Astrocyte (in vitro differentiated cells and primary cell): ENCODE measurements around the gene NEURL1. TPM values are rescaled to one million over a fixed set of nuclear protein-coding genes. Genes with fewer than 3 reads are reported as not detected.

Experiments
- DNase-seq: peaks from one replicate; pipeline ENCODE4 v3.0.0-alpha.2; 2010; ENCODE audit warnings: low read depth
- FAIRE-seq: peaks from 2 replicates; lab custom pipeline; 2011; peaks lifted over from hg19 to GRCh38; lab: Jason Lieb, UNC
- H2AFZ ChIP-seq: 2 replicates; pipeline ENCODE4 v1.6.0; 2012; ENCODE audit warnings: low read depth, low read length, inconsistent platforms
- H3K27ac ChIP-seq: 2 replicates; pipeline ENCODE4 v1.5.1; 2011; ENCODE audit warnings: low read depth, low read length, inconsistent platforms
- H3K27me3 ChIP-seq: 2 replicates; pipeline ENCODE4 v1.6.0; 2011; ENCODE audit warnings: low read length, inconsistent platforms; ENCODE audit not compliant: insufficient read depth
- H3K36me3 ChIP-seq: 2 replicates; pipeline ENCODE4 v1.5.1; 2011; ENCODE audit warnings: low read length, inconsistent platforms; ENCODE audit not compliant: insufficient read depth
- H3K4me1 ChIP-seq: 2 replicates; pipeline ENCODE4 v1.5.1; 2011; ENCODE audit warnings: low read length, inconsistent platforms; ENCODE audit not compliant: insufficient read depth
- H3K4me2 ChIP-seq: 2 replicates; pipeline ENCODE4 v1.6.0; 2012; ENCODE audit warnings: low read length, inconsistent platforms
- H3K4me3 ChIP-seq: 2 replicates; pipeline ENCODE4 v1.5.1; 2011; ENCODE audit warnings: low read depth, mild to moderate bottlenecking, low read length, inconsistent platforms; ENCODE audit not compliant: insufficient read depth
- H3K79me2 ChIP-seq: 2 replicates; pipeline ENCODE4 v1.6.0; 2012; ENCODE audit warnings: mild to moderate bottlenecking, low read length, inconsistent platforms; ENCODE audit not compliant: insufficient read depth
- H3K9ac ChIP-seq: 2 replicates; pipeline ENCODE4 v1.6.0; 2012; ENCODE audit warnings: mild to moderate bottlenecking, low read length, inconsistent platforms
- H3K9me3 ChIP-seq: 2 replicates; pipeline ENCODE4 v1.5.1; 2012; ENCODE audit warnings: low read depth, mild to moderate bottlenecking, low read length, inconsistent platforms; ENCODE audit not compliant: insufficient read depth
- H4K20me1 ChIP-seq: 2 replicates; pipeline ENCODE4 v1.6.0; 2012; ENCODE audit warnings: low read length, inconsistent platforms; ENCODE audit not compliant: insufficient read depth
- H3K27ac Mint-ChIP-seq: one replicate; pipeline ENCODE4 v1.8.0; 2021; ENCODE audit warnings: mild to moderate bottlenecking, mixed read lengths; ENCODE audit not compliant: unreplicated experiment
- H3K27me3 Mint-ChIP-seq: one replicate; pipeline ENCODE4 v1.8.0; 2021; ENCODE audit warnings: low read depth, mixed read lengths; ENCODE audit not compliant: unreplicated experiment
- H3K36me3 Mint-ChIP-seq: one replicate; pipeline ENCODE4 v1.8.0; 2021; ENCODE audit warnings: low read depth, mixed read lengths; ENCODE audit not compliant: unreplicated experiment
- H3K4me1 Mint-ChIP-seq: one replicate; pipeline ENCODE4 v1.8.0; 2021; ENCODE audit warnings: low read depth, mixed read lengths; ENCODE audit not compliant: unreplicated experiment
- H3K4me3 Mint-ChIP-seq: one replicate; pipeline ENCODE4 v1.8.0; 2021; ENCODE audit warnings: mild to moderate bottlenecking, moderate library complexity, mixed read lengths; ENCODE audit not compliant: unreplicated experiment
- H3K9me3 Mint-ChIP-seq: one replicate; pipeline ENCODE4 v1.8.0; 2021; ENCODE audit warnings: mild to moderate bottlenecking, mixed read lengths; ENCODE audit not compliant: unreplicated experiment
- EZH2 ChIP-seq: IDR thresholded peaks from 2 replicates; pipeline ENCODE4 v1.6.1; 2012; ENCODE audit warnings: mild to moderate bottlenecking, low read length, inconsistent platforms; ENCODE audit not compliant: insufficient read depth
- total RNA-seq: library from RNA; stranded (reverse); gene quantifications from 2 replicates; pipeline ENCODE4 v1.2.1, GENCODE V29; 2021
- TF ChIP-seq, protein P1 (sequence below): IDR thresholded peaks from 2 replicates; pipeline ENCODE4 v1.5.1; 2011; ENCODE audit warnings: low read depth, mild to moderate bottlenecking, inconsistent platforms, low read length, moderate library complexity; ENCODE audit not compliant: insufficient read depth

NEURL1 gene
- total RNA-seq, 1 donor from 2014 or later, result 1.5 TPM

DNA sequence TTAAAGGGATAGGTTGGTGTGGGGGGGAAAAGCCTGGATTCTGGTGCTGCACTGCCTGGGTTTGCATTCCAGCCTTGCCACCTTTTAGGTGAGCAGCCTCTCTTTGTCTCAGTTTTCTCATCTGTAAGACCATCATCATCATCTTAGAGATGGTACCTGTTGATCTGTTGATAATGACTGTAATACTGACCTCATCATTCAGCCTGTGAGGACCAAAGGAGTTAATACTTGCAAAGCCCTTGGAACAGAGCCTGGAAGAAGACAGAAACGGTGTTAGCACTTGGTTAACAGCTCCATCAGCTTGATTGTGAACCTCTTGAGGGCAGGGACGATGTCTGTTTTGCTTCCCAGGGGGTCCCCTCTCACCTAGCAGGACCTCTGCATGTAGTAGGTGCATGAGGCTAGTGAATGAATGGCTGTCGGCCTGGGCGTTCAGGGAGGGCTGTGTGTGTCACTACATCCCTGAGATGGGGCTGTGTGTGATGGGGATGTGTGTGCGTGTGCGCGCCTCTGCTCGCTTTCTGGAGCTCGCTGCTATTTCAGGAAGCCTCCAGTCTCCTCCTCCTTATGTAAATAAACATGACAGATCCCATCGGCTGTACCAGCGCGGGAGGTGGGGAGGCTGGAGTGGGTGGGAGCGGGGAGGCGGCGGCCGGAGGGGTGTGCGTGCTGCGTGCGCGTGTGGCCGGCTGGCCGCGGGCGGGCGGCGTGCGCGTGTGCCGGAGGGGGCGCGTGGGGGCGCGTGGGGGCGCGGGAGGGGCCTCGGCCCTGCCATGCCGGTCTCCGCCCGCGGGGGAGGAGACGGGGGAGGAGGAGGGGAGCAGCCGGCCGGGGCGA lies 61.2 kb downstream of the NEURL1 start:
- TF ChIP-seq, protein P1, sequence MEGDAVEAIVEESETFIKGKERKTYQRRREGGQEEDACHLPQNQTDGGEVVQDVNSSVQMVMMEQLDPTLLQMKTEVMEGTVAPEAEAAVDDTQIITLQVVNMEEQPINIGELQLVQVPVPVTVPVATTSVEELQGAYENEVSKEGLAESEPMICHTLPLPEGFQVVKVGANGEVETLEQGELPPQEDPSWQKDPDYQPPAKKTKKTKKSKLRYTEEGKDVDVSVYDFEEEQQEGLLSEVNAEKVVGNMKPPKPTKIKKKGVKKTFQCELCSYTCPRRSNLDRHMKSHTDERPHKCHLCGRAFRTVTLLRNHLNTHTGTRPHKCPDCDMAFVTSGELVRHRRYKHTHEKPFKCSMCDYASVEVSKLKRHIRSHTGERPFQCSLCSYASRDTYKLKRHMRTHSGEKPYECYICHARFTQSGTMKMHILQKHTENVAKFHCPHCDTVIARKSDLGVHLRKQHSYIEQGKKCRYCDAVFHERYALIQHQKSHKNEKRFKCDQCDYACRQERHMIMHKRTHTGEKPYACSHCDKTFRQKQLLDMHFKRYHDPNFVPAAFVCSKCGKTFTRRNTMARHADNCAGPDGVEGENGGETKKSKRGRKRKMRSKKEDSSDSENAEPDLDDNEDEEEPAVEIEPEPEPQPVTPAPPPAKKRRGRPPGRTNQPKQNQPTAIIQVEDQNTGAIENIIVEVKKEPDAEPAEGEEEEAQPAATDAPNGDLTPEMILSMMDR, result no peak
- no peak for TF ChIP-seq EZH2
- no peaks in the 10 kb centered on the region for H3K4me1 Mint-ChIP-seq
- H3K79me2 ChIP-seq, result no peaks in the 10 kb centered on the region
- H3K36me3 Mint-ChIP-seq, result no peaks in the 10 kb centered on the region
- peaks cover 4% of the 10 kb centered on the region for H3K4me1 ChIP-seq
- no peak overlapping the region for H3K27ac ChIP-seq
- H3K9me3 Mint-ChIP-seq, result peaks cover 3% of the 10 kb centered on the region
- no peak overlapping the region for H3K27ac Mint-ChIP-seq
- H3K4me3 Mint-ChIP-seq, result peak overlapping the region; percentile 75
- FAIRE-seq (no peak), DNase-seq (peak; percentile 55)
- H3K4me3 ChIP-seq, result no peak overlapping the region
- peaks cover 80% of the 10 kb centered on the region for H3K27me3 Mint-ChIP-seq
- peaks cover 10% of the 10 kb centered on the region for H4K20me1 ChIP-seq
- H3K9ac ChIP-seq, result no peak overlapping the region
- H2AFZ ChIP-seq, result no peak overlapping the region
- no peaks in the 10 kb centered on the region for H3K36me3 ChIP-seq
- peak overlapping the region; percentile 72 for H3K4me2 ChIP-seq
- H3K27me3 ChIP-seq, result peaks cover 58% of the 10 kb centered on the region
- peaks cover 27% of the 10 kb centered on the region for H3K9me3 ChIP-seq

DNA sequence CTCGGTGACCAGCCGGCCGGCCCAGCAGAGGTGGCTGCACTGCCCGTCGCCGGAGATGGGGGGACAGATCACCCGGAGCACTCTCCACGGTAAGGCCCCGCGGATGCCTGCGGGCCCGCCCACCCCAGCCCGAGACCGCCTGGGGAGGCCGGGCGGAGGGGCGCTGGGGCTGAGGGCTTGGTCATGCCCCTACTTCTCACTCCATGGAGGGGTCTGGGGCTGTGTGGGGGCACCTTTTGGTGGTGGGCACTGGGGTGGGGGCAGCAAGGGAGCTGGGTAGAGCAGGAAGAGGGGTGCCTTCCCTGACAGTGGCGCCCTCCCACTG lies 61.8 kb downstream of the NEURL1 start:
- H4K20me1 ChIP-seq, result peaks cover 10% of the 10 kb centered on the region
- no peak for FAIRE-seq
- peaks cover 22% of the 10 kb centered on the region for H3K9me3 ChIP-seq
- H3K4me1 ChIP-seq, result peaks cover 4% of the 10 kb centered on the region
- no peaks in the 10 kb centered on the region for H3K36me3 Mint-ChIP-seq
- no peak overlapping the region for H2AFZ ChIP-seq
- peak overlapping the region; percentile 72 for H3K4me2 ChIP-seq
- H3K4me1 Mint-ChIP-seq, result no peaks in the 10 kb centered on the region
- peaks cover 2% of the 10 kb centered on the region for H3K9me3 Mint-ChIP-seq
- no peak for TF ChIP-seq EZH2
- TF ChIP-seq, protein P1, result no peak
- H3K27ac Mint-ChIP-seq, result no peak overlapping the region
- no peaks in the 10 kb centered on the region for H3K36me3 ChIP-seq
- no peak for DNase-seq
- peak overlapping the region; percentile 75 for H3K4me3 Mint-ChIP-seq
- H3K27me3 Mint-ChIP-seq, result peaks cover 80% of the 10 kb centered on the region
- no peaks in the 10 kb centered on the region for H3K79me2 ChIP-seq
- no peak overlapping the region for H3K4me3 ChIP-seq
- no peak overlapping the region for H3K9ac ChIP-seq
- no peak overlapping the region for H3K27ac ChIP-seq
- H3K27me3 ChIP-seq, result peaks cover 58% of the 10 kb centered on the region

DNA sequence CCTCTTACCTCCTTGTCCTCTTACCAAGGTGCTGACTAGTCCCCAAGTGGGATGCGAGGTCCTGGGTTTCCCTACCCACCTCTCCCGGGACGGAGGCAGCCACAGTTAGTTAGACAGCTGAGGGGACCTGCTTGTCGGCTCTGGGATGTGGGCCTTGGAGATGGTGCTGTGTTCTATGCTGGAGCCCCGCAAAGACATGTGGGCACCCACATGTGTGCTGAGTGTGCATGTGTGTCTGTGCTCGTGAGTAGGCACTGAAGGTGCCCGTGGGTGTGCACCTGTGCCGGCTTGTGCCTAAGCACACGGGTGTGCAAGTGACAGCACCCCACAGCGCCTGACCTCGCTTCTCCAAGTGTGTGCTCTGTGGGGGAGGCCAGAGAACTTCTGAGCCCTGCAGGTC lies 62.2 kb downstream of the NEURL1 start:
- H4K20me1 ChIP-seq, result peaks cover 10% of the 10 kb centered on the region
- H3K36me3 Mint-ChIP-seq, result no peaks in the 10 kb centered on the region
- H3K9ac ChIP-seq, result no peak overlapping the region
- peaks cover 18% of the 10 kb centered on the region for H3K9me3 ChIP-seq
- no peaks in the 10 kb centered on the region for H3K4me1 Mint-ChIP-seq
- TF ChIP-seq, protein P1, result no peak
- TF ChIP-seq EZH2, result no peak
- H3K4me3 Mint-ChIP-seq, result no peak overlapping the region
- DNase-seq (no peak), FAIRE-seq (no peak)
- H3K36me3 ChIP-seq, result no peaks in the 10 kb centered on the region
- H3K79me2 ChIP-seq, result no peaks in the 10 kb centered on the region
- no peak overlapping the region for H3K27ac Mint-ChIP-seq
- no peak overlapping the region for H2AFZ ChIP-seq
- H3K4me2 ChIP-seq, result peak overlapping the region; percentile 72
- H3K27ac ChIP-seq, result no peak overlapping the region
- H3K4me3 ChIP-seq, result no peak overlapping the region
- peaks cover 4% of the 10 kb centered on the region for H3K4me1 ChIP-seq
- H3K27me3 ChIP-seq, result peaks cover 59% of the 10 kb centered on the region
- peaks cover 80% of the 10 kb centered on the region for H3K27me3 Mint-ChIP-seq
- peaks cover 3% of the 10 kb centered on the region for H3K9me3 Mint-ChIP-seq
